Upper lobe of right lung (tissue), 1 donor: ENCODE data around the gene CECR2. TPM values are rescaled to one million over a fixed set of nuclear protein-coding genes. Genes with fewer than 3 reads are reported as not detected.

Source experiments
- ATAC-seq: fragments of 200-7000 bp; cut with Tn5 transposase; one replicate; pipeline ENCODE4 v1.9.1; 2020; ENCODE audit warnings: mild to moderate bottlenecking, moderate library complexity
- DNase-seq: peaks from one replicate; pipeline ENCODE4 v3.0.0-alpha.2; 2020
- H3K27ac ChIP-seq: fragments of 200-600 bp; one replicate; pipeline ENCODE4 v1.8.0; 2022
- H3K27me3 ChIP-seq: fragments of 200-600 bp; one replicate; pipeline ENCODE4 v1.8.0; 2022; ENCODE audit warnings: mild to moderate bottlenecking
- H3K36me3 ChIP-seq: fragments of 200-600 bp; one replicate; pipeline ENCODE4 v1.8.0; 2022
- H3K4me1 ChIP-seq: fragments of 200-600 bp; one replicate; pipeline ENCODE4 v1.8.0; 2022
- H3K4me3 ChIP-seq: fragments of 200-600 bp; one replicate; pipeline ENCODE4 v1.8.0; 2022; ENCODE audit warnings: mild to moderate bottlenecking
- H3K9me3 ChIP-seq: fragments of 200-600 bp; one replicate; pipeline ENCODE4 v1.8.0; 2022
- intact Hi-C: fragments of 100-400 bp; cut with DNase I; formaldehyde crosslinking; loops from one replicate; pipeline ENCODE4 v1.11.0; 2022
- total RNA-seq: library from RNA; stranded (reverse); fragmentation: NEBNext Ultra II Directional; extraction: Animal tissue kit (Norgen Biotek cat#: 25700); gene quantifications from one replicate; pipeline ENCODE4 v1.2.1, GENCODE V29; 2021
- TF ChIP-seq, protein P1 (sequence below): fragments of 200-600 bp; IDR thresholded peaks from one replicate; pipeline ENCODE4 v1.8.0; 2022; ENCODE audit warnings: antibody characterized with exemption
- donor health status: DM: no; HTN: yes; CAD: no; lungs with severe emphysema.

Gene CECR2
- total RNA-seq, 1 donor from 2014 or later, result 7.2 TPM

DNA sequence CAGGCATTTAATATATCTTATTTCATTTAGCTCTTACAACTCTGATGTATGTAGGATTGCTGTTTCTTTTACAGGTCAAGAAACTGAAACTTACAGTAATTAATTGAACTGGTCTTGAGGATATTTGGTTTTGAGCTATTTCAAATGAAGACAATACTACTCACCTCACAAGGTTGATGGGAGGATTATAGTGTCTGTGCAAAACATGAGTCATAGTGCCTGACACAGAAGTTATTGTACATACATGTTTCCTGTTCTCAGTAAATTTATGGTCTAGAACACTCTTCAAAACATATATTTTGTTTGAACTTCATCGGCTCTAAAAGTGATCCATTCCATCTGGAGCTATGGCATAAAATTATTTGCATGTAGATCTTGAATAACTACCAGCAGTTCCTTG is 61.9 kb downstream of the CECR2 start:
- H3K27ac ChIP-seq, result no peak overlapping the region
- H3K4me3 ChIP-seq, result no peak overlapping the region
- DNase-seq, result no peak
- intact Hi-C loops, result no loop called here
- TF ChIP-seq, protein P1, sequence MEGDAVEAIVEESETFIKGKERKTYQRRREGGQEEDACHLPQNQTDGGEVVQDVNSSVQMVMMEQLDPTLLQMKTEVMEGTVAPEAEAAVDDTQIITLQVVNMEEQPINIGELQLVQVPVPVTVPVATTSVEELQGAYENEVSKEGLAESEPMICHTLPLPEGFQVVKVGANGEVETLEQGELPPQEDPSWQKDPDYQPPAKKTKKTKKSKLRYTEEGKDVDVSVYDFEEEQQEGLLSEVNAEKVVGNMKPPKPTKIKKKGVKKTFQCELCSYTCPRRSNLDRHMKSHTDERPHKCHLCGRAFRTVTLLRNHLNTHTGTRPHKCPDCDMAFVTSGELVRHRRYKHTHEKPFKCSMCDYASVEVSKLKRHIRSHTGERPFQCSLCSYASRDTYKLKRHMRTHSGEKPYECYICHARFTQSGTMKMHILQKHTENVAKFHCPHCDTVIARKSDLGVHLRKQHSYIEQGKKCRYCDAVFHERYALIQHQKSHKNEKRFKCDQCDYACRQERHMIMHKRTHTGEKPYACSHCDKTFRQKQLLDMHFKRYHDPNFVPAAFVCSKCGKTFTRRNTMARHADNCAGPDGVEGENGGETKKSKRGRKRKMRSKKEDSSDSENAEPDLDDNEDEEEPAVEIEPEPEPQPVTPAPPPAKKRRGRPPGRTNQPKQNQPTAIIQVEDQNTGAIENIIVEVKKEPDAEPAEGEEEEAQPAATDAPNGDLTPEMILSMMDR, result no peak
- ATAC-seq, result no peak
- H3K27me3 ChIP-seq, result no peaks in the 10 kb centered on the region
- H3K9me3 ChIP-seq, result no peaks in the 10 kb centered on the region
- H3K36me3 ChIP-seq, result no peaks in the 10 kb centered on the region
- H3K4me1 ChIP-seq, result no peaks in the 10 kb centered on the region

DNA sequence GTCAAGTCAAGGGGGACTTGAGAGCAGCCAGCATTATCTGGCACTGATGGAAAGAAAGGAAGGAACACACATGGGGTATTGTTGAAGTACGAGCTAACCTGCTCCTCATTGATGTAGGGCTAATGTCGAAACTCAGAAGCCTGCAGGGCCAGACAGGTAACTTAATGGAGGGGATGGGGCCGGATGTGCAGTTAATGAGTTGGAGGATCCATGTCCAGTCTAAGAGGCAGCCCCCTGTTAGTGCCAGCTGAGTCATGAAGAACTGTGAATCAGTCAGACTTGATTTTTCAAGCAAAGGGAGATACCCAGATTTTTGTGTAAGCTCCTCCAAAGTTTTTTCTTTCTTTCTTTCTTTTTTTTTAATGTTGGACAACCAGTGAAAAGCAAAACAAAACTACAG is 65.6 kb downstream of the CECR2 start:
- Histone ChIP-seq H3K27ac (no peak overlapping the region), H3K4me3 (no peak overlapping the region), H3K27me3 (no peaks in the 10 kb centered on the region), H3K36me3 (no peaks in the 10 kb centered on the region), H3K9me3 (no peaks in the 10 kb centered on the region), H3K4me1 (peaks cover 8% of the 10 kb centered on the region)
- TF ChIP-seq, protein P1, result no peak
- ATAC-seq (no peak), DNase-seq (no peak)
- intact Hi-C loops, result no loop called here

DNA sequence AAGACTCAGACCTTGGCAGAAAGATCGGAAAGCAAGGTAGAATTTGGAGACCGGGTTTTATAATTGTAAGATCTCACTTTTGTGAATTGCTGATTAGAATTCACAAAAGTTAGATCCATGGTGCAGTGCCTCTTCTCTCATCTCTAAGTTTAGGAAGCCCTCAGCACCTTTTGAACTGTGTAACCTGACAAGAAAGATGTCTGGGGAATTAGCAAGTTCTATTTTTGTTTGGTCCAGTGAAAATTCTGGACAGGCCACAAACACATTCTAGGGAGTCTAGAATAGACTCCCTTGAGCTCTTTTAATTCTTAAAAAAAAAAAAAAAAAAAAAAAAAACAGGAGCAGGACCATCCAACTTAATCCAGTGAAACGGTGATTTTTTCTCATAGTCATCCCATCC is 66.1 kb downstream of the CECR2 start:
- TF ChIP-seq, protein P1, result no peak
- ATAC-seq, result no peak
- intact Hi-C loops, result no loop called here
- peaks cover 8% of the 10 kb centered on the region for H3K4me1 ChIP-seq
- H3K9me3 ChIP-seq, result no peaks in the 10 kb centered on the region
- H3K27ac ChIP-seq, result no peak overlapping the region
- no peaks in the 10 kb centered on the region for H3K36me3 ChIP-seq
- H3K4me3 ChIP-seq, result no peak overlapping the region
- H3K27me3 ChIP-seq, result no peaks in the 10 kb centered on the region
- DNase-seq, result no peak

DNA sequence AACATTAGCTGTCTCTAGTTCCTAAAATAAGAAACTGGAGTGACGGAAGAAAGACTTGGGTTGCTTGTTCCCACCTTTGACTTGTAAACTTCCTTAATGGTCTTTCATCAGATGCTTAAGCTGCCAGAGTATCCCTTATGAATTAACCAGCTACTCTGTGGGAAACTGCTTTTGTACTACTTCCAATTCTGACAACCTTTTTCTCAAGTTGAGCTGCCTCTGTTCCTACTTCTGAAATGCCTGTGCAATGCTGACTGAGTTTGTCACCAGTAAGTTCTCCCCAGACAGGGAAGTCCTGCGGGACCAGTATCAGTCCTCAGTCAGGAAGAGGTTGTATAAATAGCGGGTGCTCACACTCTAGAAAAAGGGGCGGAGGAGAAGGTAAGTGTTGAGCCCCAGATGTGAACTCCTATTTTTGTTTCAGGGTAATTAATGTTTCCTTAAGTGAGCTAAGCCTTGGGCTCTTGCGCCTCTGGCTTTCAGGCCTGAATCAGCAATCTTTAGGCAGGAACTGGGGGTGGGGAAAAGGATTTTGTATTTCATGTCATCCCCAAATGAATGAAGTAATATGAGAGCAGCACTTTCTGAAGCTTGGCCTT is 67.2 kb downstream of the CECR2 start:
- Histone ChIP-seq H3K36me3 (no peaks in the 10 kb centered on the region), H3K27me3 (no peaks in the 10 kb centered on the region), H3K4me3 (no peak overlapping the region), H3K27ac (no peak overlapping the region), H3K9me3 (no peaks in the 10 kb centered on the region), H3K4me1 (peaks cover 8% of the 10 kb centered on the region)
- TF ChIP-seq, protein P1, result no peak
- no peak for DNase-seq
- intact Hi-C loops, result no loop called here
- peak; percentile 87 for ATAC-seq

DNA sequence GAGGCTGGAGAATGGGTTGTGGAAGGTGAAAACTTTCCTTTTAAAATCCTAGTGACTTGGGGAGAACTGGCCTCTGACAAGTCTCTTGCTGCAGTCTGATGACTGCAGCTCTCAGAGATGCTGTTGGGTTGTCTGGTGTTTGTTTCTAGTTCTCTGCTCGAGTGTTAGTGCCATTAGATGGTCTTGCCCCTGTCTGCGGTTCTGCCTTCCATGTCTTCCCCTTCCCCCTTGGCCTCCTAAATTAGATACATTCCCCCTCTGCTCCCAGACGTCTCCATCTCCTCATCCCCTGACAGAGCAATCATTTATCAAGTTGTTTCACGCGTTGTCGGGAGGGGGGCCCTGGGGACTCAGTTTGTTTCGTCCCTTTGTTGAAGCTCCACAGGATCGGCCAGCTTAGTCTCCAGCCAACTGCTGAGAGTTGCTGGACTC is 67.7 kb downstream of the CECR2 start:
- no peaks in the 10 kb centered on the region for H3K27me3 ChIP-seq
- peaks cover 8% of the 10 kb centered on the region for H3K4me1 ChIP-seq
- ATAC-seq (no peak), DNase-seq (no peak)
- no peak overlapping the region for H3K27ac ChIP-seq
- TF ChIP-seq, protein P1, result no peak
- no peaks in the 10 kb centered on the region for H3K36me3 ChIP-seq
- intact Hi-C loops, result no loop called here
- no peak overlapping the region for H3K4me3 ChIP-seq
- no peaks in the 10 kb centered on the region for H3K9me3 ChIP-seq

DNA sequence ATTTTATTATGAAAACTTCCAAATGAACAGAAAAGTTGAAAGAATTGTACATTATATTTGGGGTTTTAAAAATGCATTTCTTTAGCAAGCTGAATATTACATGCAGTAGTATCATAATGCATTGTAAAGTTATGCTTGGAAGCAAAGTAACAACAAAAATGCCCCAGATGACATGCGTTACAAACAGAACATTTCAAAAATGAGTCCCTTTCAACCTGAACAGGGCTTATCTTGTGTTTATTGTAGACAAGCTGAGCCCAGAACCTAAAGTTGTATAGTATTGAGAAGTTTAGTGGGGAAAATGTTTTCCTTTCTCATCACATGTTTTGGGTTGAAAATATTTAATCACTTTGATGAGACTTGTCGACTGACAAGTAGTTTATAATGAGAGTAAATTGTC is 68.8 kb downstream of the CECR2 start:
- Histone ChIP-seq H3K27ac (no peak overlapping the region), H3K27me3 (no peaks in the 10 kb centered on the region), H3K36me3 (no peaks in the 10 kb centered on the region), H3K4me1 (peaks cover 8% of the 10 kb centered on the region), H3K9me3 (no peaks in the 10 kb centered on the region), H3K4me3 (no peak overlapping the region)
- ATAC-seq, result no peak
- no peak for DNase-seq
- TF ChIP-seq, protein P1, result no peak
- intact Hi-C loops, result no loop called here
